ENCODE measurements around the gene KLRG1. TPM values are rescaled to one million over a fixed set of nuclear protein-coding genes. Genes with fewer than 3 reads are reported as not detected.

KLRG1 gene
- total and polyA plus RNA-seq, 2 of the 8 experiments (the other 6 are each of a cell fraction or from before 2014, with no cell fraction given), result 7.9 to 12.8 TPM

GRCh38 chr12:9050521-9051157, 61.3 kb downstream of the KLRG1 start (continued):
- TF ChIP-seq MAX (IDR thresholded peaks at IDR 0.05), result no peak
- TF ChIP-seq HDAC2 (IDR thresholded peaks at IDR 0.05; ENCODE audit: borderline replicate concordance in 1 of 2, low read depth in 2 of 2, low read length in 2 of 2), result no peak
- TF ChIP-seq PHF8 (conservative IDR thresholded peaks at IDR 0.05; ENCODE audit: low read depth, low read length), result no peak
- TF ChIP-seq SRF (IDR thresholded peaks at IDR 0.05; ENCODE audit: low read depth, low read length), result no peak

Data from H1 (cell line).